Neural crest cell (in vitro differentiated cells): ENCODE results near the gene FRMPD2. TPM values are rescaled to one million over a fixed set of nuclear protein-coding genes. Genes with fewer than 3 reads are reported as not detected.

Experiments
- DNase-seq: peaks from one replicate; pipeline ENCODE4 v3.0.0; 2021; ENCODE audit warnings: low read depth, mixed read lengths, low spot score
- H3K27ac Mint-ChIP-seq: one replicate; pipeline ENCODE4 v1.8.0; 2021; ENCODE audit warnings: mild to moderate bottlenecking, mixed read lengths; ENCODE audit not compliant: unreplicated experiment
- H3K27me3 Mint-ChIP-seq: 2 replicates; pipeline ENCODE4 v1.8.0; 2021; ENCODE audit warnings: low read depth, mild to moderate bottlenecking, mixed read lengths
- H3K36me3 Mint-ChIP-seq: 2 replicates; pipeline ENCODE4 v1.8.0; 2021; ENCODE audit warnings: low read depth, mild to moderate bottlenecking, mixed read lengths
- H3K4me1 Mint-ChIP-seq: 2 replicates; pipeline ENCODE4 v1.8.0; 2021; ENCODE audit warnings: mixed read lengths
- H3K4me3 Mint-ChIP-seq: one replicate; pipeline ENCODE4 v1.8.0; 2021; ENCODE audit warnings: mild to moderate bottlenecking, mixed read lengths
- H3K9me3 Mint-ChIP-seq: 2 replicates; pipeline ENCODE4 v1.8.0; 2021; ENCODE audit warnings: mixed read lengths
- total RNA-seq: library from RNA; stranded (reverse); gene quantifications from 2 replicates; pipeline ENCODE4 v1.2.1, GENCODE V29; 2021
- TF ChIP-seq, protein P1 (sequence below): fragments of 200-600 bp; sonication (generic); conservative IDR thresholded peaks from 2 replicates; pipeline ENCODE4 v1.5.0; 2021; ENCODE audit warnings: antibody characterized with exemption, mild to moderate bottlenecking

The FRMPD2 gene
- total RNA-seq, 1 donor from 2014 or later: 0.26 TPM

DNA sequence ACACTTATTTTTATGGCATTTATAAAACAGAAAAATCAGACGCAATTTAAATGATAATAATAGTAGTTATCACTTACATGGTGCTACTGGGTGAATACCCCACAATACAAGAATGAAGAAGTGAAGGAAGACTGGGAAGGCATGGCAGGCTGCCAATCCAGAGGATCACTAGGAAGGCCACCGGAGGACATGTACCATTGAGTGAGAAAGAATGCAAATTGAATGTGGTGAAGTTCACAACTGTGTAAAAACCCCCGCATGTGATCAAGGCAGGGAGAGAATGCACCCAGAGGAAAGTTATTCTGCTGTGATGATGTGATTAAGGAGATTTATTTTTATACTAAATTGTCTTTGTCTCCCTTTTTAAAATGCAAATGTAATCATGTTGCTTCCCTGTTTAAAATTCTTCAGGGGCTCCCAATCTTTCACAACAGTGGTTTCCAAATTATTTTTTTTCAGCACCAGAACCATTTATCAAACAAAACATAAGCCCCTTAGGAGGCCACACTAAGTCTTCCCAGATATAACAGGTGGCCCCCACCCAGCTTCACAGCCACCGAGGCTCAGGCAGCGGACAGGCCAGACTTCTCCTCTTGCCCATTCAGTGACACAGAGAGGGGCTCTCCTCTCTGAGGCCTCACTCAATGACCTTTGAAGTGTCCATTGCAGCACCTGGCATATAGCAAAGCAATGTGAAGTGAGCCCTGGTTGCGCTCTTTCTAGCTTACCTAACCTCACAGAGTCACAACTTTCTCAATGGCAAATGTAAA is 59.6 kb downstream of the FRMPD2 start:
- Mint-ChIP-seq H3K36me3 (no peaks in the 10 kb centered on the region), H3K27me3 (peaks cover 7% of the 10 kb centered on the region), H3K4me1 (no peaks in the 10 kb centered on the region), H3K27ac (no peak overlapping the region), H3K9me3 (peaks cover 6% of the 10 kb centered on the region), H3K4me3 (no peak overlapping the region)
- no peak for DNase-seq
- TF ChIP-seq, protein P1, sequence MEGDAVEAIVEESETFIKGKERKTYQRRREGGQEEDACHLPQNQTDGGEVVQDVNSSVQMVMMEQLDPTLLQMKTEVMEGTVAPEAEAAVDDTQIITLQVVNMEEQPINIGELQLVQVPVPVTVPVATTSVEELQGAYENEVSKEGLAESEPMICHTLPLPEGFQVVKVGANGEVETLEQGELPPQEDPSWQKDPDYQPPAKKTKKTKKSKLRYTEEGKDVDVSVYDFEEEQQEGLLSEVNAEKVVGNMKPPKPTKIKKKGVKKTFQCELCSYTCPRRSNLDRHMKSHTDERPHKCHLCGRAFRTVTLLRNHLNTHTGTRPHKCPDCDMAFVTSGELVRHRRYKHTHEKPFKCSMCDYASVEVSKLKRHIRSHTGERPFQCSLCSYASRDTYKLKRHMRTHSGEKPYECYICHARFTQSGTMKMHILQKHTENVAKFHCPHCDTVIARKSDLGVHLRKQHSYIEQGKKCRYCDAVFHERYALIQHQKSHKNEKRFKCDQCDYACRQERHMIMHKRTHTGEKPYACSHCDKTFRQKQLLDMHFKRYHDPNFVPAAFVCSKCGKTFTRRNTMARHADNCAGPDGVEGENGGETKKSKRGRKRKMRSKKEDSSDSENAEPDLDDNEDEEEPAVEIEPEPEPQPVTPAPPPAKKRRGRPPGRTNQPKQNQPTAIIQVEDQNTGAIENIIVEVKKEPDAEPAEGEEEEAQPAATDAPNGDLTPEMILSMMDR: no peak

DNA sequence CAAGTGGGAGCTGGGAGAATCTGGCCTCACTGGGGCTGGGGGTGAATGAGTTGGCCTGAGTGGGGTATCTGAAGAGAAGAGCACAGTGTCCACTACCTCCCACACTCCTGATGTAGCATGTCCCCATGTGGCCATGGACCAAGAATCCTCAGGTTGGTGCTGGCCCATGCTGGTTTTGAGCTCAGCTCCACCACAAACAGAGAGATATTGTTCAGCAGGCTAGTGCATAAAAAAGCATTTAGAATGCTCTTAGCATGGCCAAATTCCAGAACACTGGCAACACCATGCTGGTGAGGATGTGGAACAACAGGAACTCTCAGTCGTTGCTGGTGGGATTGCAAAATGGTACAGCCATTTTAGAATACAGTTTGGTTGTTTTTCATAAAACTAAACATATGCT is 61.4 kb downstream of the FRMPD2 start:
- Mint-ChIP-seq H3K4me3 (no peak overlapping the region), H3K4me1 (no peaks in the 10 kb centered on the region), H3K27me3 (no peaks in the 10 kb centered on the region), H3K27ac (no peak overlapping the region), H3K9me3 (peaks cover 6% of the 10 kb centered on the region), H3K36me3 (no peaks in the 10 kb centered on the region)
- TF ChIP-seq, protein P1: no peak
- no peak for DNase-seq

DNA sequence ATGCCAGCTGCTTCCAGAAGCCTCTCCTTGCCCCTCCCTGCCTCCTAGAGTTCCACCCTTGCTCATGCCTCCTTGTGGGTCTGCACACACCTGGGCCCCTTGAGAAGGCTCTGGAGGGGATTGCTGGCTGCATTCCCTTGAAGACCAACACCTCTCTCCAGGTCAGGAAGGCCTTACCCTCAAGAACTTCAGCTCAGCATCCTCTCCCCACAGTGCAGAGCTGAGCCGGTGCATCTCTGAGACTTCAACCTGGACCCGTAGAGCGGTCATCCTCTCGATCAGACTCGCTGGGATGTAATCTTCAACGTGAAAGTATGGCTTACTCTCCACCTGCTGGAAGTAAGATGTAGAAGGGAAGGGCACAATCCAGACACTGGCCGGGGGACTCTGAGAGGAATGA is 62.7 kb downstream of the FRMPD2 start:
- no peak for DNase-seq
- Mint-ChIP-seq H3K9me3 (peaks cover 2% of the 10 kb centered on the region), H3K4me1 (no peaks in the 10 kb centered on the region), H3K4me3 (no peak overlapping the region), H3K36me3 (no peaks in the 10 kb centered on the region), H3K27me3 (no peaks in the 10 kb centered on the region), H3K27ac (no peak overlapping the region)
- TF ChIP-seq, protein P1: no peak

DNA sequence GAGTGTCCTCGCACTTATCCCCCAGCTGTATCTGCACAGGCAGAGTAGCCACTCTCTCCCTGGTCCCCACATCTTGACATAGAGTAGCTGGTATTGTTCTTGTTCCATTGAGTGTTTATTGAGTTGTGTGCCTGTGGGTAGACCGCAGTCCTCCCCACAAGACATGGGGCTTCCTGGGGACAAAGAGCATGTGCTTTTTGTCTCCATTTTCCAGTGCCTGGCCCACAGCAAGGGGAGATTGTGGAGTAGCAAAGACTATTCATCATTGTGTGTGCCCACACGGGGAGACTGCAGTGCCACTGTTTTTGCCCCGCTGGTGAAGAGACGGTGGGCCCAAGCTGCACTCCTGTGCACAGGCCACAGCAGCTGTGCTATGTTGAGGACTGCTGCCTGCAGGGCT is 63.5 kb downstream of the FRMPD2 start:
- Mint-ChIP-seq H3K4me3 (no peak overlapping the region), H3K27me3 (no peaks in the 10 kb centered on the region), H3K36me3 (no peaks in the 10 kb centered on the region), H3K4me1 (no peaks in the 10 kb centered on the region), H3K27ac (no peak overlapping the region), H3K9me3 (peaks cover 2% of the 10 kb centered on the region)
- no peak for DNase-seq
- TF ChIP-seq, protein P1: no peak

DNA sequence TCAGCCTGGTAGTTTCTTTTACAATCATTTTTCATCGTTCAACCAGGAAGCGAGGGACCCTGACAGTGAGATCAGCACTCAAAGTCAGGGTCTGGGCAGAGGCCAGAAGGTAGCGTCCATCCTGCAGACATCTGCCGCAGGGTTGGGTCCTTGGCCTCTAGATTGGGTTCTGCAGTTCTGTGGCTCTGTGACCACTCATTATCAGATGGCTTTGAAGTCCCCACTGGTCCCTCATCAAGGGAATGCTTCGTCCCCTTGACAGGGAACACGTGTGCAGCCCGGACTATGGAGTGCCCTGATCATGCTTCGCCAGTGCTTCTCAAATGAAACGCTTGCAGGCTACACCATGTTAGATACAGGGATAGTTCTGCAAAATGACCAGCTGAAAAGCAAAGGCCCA is 64.1 kb downstream of the FRMPD2 start:
- no peaks in the 10 kb centered on the region for H3K36me3 Mint-ChIP-seq
- no peaks in the 10 kb centered on the region for H3K4me1 Mint-ChIP-seq
- H3K4me3 Mint-ChIP-seq: no peak overlapping the region
- H3K27ac Mint-ChIP-seq: no peak overlapping the region
- H3K9me3 Mint-ChIP-seq: peaks cover under 1% of the 10 kb centered on the region
- no peaks in the 10 kb centered on the region for H3K27me3 Mint-ChIP-seq
- no peak for DNase-seq
- TF ChIP-seq, protein P1: no peak
